GM21360 (cell line): ENCODE measurements around the gene YJU2.

Source experiments
- ATAC-seq: cut with Tn5 transposase; IDR thresholded peaks from one replicate; pipeline ENCODE4 v1.9.1; 2021; ENCODE audit warnings: mild to moderate bottlenecking, moderate library complexity; ENCODE audit not compliant: unreplicated experiment

YJU2 gene

DNA sequence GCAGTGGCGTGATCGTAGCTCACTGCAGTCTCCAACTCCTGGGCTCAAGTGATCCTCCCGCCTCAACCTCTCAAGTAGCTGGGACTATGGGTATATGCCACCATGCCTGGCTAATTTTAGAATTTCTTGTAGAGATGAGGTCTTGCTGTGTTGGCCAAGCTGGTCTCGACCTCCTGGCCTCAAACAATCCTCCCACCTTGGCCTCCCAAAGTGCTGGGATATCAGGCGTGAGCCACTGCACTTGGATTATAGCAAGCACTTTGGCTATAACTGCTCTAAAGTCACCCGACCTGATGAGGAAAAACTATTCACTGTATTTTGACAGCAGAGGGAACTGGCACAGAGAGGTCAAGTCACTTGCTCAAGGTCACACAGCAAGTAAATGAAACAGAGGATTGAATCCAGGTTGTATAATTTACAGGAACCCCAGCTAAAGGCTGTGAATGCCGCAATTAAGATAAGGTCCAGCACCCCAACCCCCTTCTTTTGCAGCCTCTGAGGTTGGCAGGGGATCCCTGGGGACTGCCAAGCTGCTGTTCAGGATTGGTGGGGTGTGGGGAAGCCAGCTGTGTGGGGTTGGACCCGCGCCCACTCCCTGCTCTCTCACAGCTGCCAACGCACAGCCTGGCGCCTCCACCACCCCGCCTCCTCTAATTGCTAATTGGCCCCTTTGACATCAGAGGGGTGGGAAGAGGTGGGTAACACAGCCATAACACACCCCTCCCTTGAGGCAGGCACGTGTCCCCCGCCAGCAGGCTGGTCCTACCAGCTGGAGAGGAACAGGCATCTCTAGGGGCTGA, 49.3 kb downstream of the YJU2 start:
- no peak for ATAC-seq

DNA sequence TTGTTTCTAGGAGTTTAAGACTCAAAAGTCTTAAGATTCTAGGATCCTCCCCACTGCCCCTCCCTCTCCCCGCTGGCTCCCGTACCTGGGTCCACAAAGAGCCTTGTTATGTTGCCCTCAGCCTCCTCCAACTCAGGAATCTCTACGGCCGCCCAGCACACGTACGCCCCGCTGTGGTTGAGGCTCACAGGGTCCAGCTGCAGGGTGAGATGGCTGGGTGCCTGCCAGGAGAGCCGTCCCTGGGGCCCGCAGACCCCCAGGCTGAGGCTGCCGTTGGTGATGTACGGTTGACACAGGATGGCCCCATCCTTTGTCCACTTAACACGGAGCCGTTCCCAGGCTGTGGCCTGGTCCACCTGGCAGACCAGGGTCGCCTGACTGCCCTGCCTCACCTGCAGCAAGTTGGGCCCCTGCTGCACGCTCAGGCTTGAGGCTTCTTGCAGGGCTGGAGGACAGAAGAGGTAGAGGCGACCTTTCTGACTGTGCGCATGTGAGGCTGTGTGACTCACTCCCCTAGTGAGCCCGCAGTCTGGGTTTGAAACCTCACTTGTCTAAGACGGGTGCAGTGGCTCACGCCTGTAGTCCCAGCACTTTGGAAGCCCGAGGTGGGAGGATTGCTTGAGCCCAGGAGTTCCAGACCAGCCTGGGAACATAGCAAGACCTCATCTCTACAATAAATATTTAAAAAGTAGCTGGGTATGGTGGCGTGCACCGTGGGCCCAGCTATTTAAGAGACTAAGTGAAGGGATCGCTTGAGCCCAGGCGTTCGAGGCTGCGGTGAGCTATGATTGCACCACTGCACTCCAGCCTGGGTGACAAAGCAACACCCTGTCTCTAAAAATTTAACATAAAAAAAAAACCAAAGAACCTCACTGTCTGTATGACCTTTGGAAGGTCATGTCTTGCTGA, 51.3 kb downstream of the YJU2 start:
- no peak for ATAC-seq

DNA sequence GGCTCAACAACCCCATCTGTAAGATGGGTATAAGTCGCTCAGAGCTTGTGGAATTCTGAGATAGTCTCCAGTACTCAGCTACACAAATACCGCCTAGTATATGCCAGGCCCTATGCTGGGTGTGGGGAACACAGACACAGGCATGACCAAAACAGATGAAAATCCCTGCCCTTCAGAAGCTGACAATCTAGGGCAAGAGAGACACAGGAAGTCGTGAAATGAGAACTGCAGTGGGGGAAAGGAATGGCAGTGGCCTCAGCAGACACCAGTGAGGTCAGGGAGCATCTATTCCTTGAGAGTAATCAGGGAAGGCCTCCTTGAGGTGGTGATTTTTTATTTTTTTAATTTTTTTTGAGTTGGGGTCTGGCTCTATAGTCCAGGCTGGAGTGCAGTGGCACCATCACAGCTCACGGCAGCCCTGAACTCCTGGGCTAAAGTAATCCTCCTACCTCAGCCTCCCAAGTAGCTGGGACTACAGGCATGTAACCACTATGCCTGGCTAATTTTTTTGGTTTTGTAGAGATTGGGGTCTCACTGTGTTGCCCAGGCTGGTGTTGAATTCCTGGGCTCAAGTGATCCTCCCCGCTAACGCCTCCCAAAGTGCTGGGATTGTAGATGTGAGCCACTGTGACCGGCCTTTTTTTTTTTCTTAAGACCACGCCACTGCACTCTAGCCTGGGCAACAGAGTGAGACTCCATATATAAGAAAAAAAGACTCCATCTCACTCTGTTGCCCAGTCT, 52.1 kb downstream of the YJU2 start:
- no peak for ATAC-seq

DNA sequence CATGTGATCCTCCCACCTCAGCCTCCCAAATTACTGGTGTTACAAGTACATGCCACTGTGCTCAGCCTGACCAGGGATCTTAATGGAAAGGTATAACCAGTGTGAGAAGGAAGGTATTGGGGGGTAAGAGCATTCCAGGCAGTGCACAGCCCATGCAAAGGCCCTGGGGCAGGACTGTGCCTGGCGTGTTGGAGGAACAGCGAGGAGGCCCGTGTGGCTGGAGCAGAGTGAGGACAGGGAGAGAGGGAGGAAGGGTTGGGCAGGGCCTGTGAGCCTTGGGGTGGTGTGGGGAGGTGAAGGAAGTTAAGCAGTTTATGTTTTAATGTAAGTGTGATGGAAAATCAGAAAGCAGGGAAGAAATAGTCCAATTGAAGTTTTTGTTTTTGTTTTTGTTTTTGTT, 53.7 kb downstream of the YJU2 start:
- ATAC-seq, result no peak

DNA sequence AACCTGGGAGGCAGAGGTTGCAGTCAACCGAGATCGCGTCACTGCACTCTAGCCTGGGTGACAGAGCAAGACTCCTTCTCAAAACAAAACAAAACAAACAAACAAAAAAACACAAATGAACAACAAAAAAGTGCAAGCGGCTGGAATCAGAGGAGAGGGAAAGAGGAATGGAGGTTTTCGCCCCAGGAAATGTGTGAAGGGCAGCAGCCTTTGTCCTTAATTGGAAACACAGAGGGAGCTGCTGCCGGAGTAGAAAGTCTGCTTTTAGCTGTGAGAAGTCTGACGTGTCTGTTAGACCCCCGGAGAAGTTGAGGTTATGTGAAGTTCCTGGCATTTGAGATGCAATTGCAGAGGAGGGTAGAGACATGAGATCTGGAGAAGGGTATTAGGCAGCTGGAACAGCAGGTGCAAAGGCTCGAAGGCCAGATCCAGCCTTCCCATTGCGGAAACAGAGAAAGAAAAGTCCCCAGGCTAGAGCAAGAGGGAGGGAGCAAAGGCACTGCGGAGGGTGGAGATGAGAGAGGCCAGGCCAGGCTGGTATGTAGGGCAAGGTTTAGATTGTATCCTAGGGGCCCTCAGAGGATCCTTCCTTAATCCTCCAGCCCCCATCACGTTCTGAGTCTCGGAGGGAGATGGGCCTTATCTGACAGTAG, 54.8 kb downstream of the YJU2 start:
- ATAC-seq, result no peak

DNA sequence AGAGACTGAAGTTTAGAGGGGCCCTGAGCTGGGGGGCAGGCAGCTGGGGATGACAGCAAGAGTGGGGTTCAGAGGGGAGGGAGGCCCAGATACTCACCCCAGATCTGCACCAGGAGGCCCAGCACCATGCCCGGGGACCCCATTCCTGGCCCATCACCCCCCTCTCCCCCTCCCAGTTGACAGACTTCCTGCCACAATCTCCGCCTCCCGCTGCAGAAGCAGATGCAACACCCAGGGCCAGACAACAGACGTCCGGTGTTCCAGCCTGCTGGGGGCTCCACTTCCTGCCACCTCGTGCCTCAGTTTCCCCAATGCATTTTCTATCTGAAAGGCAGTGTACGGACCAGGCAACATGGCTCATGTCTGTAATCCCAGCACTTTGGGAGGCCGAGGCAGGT, 55.4 kb downstream of the YJU2 start, which contains the start of gene TMIGD2:
TMIGD2 (minus strand) TSS at position 147 of the 398 bp plus-strand sequence; CDS start at position 143, 4 bp downstream.
- no peak for ATAC-seq

DNA sequence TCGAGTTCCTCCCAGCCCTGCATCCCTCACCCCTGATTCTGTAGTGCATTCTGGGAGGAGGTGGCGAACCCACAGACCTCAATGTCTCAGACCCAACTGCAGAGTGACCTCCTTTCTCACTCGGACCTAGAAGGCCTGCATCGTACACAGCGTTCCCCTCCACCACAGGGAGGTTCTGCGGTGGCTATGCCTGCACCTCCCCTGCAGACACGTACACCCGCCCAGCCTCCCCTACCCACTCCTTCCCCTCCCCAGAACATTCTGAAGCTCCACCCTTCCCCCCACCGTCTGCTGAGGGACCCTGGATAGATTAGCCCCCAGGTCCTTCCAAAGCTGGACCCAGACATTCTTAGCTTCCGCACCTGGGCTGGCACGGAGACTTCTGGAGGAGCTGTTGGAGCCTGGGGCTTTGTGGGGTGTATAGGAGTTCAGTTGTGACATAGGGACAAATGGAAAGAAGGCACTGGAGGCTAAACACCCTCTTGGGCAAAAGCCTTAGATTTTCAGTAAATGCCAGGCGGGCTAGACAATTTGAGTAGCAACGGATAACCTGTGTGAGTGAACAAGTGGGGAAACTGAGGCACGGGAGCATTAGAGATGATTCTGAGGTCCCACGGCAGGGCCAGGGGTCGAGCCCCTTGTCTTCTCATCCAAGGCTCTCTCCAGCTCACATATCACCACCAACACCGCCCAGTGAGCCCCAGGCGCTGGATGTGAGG, 57.1 kb downstream of the YJU2 start:
- no peak for ATAC-seq

DNA sequence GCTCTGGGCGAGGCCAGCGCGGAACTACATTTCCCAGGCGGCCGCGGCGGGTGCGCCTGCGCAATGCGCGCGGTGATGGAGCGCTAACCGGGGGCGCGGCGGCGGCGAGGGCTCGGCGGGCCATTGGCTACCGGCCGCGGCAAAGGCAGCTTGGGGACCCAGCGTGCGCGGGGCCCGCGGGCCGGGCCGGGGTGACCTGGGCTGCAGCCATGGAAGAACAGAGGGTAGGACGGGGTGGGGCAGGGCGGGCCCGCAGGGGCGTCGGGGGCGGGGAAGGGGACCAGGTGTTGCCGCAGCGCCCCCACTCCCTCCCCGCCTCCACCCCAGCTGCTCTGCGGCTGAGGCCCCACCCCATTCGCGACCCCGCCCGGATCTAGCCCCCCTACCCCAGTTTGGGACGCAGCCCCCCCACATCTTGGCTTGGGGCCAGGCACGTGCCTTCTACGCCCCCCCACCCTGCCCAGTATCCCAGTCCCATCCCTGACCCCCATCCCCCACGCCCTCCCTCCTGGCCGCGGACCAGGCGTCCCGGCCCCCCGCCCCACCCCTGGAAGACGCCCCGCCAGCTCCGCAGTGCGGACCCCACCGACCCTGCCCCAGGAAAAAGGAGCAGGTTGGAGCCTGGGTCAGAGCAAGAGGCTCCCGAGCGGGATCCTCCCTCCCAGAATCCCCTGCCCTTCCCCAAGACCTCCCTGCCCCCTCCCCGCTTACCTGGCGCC, 57.8 kb downstream of the YJU2 start, which contains the start of gene FSD1:
FSD1 (plus strand) TSS at position 61 of the 719 bp plus-strand sequence; CDS start at position 210, 149 bp downstream.
- ATAC-seq, result no peak

DNA sequence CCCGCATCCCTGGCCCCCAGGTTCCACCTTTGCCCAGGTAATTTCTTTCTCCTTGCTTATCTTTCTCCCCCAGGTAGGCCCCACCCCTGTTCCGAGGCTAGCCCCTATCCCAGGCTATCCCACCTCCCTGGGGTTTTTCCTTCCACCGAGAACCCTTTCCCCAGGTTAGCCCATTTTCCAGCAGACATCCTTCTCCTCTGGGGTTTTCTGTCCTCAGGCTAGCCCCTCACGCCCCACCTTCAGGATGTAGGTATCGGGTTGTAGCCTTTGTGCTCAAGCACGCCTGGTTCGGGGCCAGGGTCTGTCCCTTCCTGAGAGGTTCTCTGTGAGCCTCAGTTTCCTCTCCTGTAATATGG, 58.4 kb downstream of the YJU2 start:
- no peak for ATAC-seq

DNA sequence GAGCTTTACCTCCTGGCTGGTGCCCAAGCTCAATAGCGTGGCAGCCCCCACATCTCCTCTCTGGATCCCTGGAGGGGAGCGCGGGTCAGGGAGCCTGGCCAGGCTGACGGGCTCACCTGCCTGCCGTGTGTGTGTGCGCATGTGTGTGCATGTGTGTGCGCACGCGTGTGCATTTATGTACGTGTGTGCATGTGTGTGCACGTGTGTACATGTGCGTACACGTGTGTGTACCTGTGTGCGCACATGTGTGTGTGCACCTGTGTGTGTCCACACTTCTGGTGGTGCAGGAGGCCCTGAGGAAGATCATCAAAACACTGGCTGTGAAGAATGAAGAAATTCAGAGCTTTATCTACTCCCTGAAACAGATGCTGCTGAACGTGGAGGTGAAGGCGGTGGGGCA, 58.8 kb downstream of the YJU2 start:
- no peak for ATAC-seq

DNA sequence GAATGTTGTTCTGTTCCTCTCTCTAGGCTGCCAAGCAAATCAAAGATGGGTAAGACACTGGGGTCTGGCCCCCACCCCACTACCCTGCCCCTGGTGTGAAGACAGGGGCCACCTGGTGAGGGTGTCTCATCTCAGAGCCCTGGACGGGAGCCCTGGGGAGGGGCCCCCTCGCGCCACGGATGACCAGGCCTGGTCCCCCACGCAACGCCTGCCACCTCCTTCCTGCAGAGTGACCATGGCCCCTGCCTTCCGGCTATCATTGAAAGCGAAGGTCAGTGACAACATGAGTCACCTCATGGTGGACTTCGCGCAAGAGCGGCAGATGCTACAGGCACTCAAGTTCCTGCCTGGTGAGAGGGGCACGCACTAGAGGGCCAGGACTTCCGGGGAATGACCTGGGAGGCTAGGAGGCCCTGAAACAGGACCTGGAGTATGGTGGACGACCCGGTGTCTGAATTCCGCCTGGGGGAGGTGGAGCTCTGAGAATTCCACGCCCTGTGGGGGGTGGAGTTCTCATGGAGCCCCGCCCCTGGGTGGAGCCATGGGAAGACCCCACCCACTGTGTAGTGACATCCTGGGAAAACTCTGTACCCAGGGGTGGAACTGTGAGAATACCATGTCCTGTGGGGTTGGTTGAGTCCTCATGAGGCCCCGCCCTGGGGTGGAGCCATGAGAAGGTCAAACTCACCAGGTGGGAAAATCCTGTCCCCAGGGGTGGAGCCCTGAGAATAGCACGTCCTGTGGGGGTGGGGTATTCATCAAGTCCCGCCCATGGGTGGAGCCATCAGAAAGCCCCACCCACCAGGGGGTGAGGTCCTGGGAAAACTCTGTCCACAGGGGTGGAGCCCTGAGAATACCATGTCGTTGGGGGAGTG, 63.6 kb downstream of the YJU2 start:
- ATAC-seq, result no peak

DNA sequence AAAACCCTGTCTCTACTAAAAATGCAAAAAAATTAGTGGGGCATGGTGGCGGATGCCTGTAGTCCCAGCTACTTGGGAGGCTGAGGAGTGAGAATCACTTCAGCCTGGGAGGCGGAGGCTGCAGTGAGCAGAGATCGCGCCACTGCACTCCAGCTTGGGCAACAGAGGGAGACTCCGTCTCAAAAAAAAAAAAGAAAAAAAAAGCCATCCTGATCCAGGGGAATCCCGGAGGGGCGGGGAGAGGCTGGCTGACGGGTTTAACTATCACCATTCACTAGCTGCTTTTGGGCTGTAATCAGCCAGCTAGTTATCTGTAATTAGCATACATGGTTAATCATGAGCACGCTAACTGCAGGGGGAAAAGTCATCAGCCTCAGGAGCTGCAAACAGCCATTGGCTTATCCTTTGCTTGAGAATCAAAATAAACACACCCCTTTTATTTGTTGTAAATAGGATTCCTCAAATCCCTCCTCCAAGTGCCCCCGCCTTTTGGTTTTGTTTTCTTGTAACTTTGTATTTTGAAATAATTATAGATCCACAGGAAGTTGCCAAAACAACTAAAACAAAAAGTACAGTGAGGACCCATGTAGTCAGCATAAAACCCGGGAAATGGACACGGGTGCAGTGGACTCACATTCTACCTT, 67.1 kb downstream of the YJU2 start:
- ATAC-seq, result no peak

DNA sequence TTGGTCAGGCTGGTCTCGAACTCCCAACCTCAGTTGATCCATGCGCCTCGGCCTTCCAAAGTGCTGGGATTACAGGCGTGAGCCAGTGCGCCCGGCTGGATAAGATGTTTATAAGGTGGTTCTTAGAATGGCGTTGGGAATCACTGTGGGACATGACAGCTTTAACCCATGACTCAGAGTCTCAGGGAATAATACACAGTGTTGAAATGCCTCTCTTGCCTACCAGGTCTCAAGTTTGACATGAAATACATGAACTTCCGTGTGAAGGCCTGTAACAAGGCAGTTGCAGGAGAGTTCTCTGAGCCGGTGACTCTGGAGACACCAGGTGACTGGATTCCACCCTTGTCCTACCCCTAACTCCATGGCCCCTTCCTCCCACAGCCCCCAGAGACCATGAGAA, 70.1 kb downstream of the YJU2 start:
- ATAC-seq, result no peak

DNA sequence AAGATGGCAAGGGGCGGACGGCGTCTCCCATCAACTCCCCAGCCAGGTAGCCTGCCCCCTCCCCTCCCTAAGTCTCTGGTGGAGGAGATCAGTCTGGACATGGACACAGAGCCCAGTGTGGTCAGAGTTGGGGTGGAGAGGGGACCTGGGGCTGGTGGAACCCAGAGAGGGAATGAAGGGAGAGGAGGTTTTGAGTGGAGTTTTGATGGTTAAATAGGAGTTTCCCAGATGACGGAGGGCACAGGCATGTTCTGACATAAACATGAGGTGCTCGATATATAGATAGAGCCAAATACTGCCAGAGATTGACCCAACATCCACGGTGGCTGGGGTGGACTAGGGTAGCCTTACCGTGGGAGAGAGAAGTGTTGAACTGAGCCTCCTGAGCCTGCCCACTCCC, 71.6 kb downstream of the YJU2 start:
- ATAC-seq, result no peak
